ENCODE data around the gene INPP5F. TPM values are rescaled to one million over a fixed set of nuclear protein-coding genes. Genes with fewer than 3 reads are reported as not detected.
A peak's percentile ranks its signal among the peaks of the same experiment; 100 is the strongest.

INPP5F gene
- total and polyA plus RNA-seq, 10 of the 15 experiments (the other 5 are each of a cell fraction or from before 2014, with no cell fraction given): 6.0 to 49.3 (median 34.3) TPM

- no TSS peak for BruUV-seq (replicated peaks)
- no peaks in the 10 kb centered on the region for H3K27me3 ChIP-seq (replicated peaks in 1 of 2; ENCODE audit: control insufficient read depth in 2 of 2, insufficient read depth in 2 of 2, low read length in 1 of 2)
- H3K4me1 ChIP-seq (ENCODE audit: control insufficient read depth, insufficient read depth, low read length): peaks cover 14% of the 10 kb centered on the region
- FAIRE-seq: peak; percentile 72
- H3K4me3 ChIP-seq: no peak overlapping the region
- no peaks in the 10 kb centered on the region for H4K20me1 ChIP-seq (ENCODE audit: control insufficient read depth, insufficient read depth)
- no peaks in the 10 kb centered on the region for H3K79me2 ChIP-seq (ENCODE audit: control insufficient read depth, insufficient read depth, low read length)
- DNase-seq (ENCODE audit: low read depth, low spot score): peak; percentile 54
- WGBS (ENCODE audit: insufficient coverage, insufficient replicate concordance, low lambda C conversion rate, missing lambda C conversion rate): 3% methylated on average over 7 of the region's 7 CpGs
- peak overlapping the region; percentile 7; the same call in 1 of the 2 replicates for H3K27ac ChIP-seq (ENCODE audit: control insufficient read depth, insufficient read depth)
- no peak overlapping the region for H2AFZ ChIP-seq (ENCODE audit: control insufficient read depth, low read depth, low read length)
- H3K4me2 ChIP-seq (ENCODE audit: control insufficient read depth, insufficient read depth): peak overlapping the region; percentile 56
- no peak overlapping the region for H3K9ac ChIP-seq (ENCODE audit: control insufficient read depth, insufficient read depth, low read length)
- ChIA-PET POLR2A (interaction anchor here (1.0 to 2.2 kb wide), 5 partner anchors 16 to 80 kb away, joined by 3 to 16 read pairs (median 3); no protein-coding TSS in a partner anchor), SMC1A (ENCODE audit: uncharacterized antibody, unreplicated experiment) (interaction anchor here (0.8 to 3.4 kb wide), 11 partner anchors 13 to 187 kb away, joined by 3 to 25 read pairs (median 4); no protein-coding TSS in a partner anchor), RAD21 (ENCODE audit: unreplicated experiment) (interaction anchor here (0.9 to 2.1 kb wide), 7 partner anchors 16 to 97 kb away, joined by 3 to 8 read pairs (median 4); no protein-coding TSS in a partner anchor), CTCF (interaction anchor here (0.6 to 3.4 kb wide), 8 partner anchors 18 to 80 kb away, joined by 3 to 20 read pairs (median 4); no protein-coding TSS in a partner anchor)
- ATAC-seq: peak; percentile 91
- H3K36me3 ChIP-seq (ENCODE audit: control insufficient read depth in 2 of 2, insufficient read depth in 2 of 2, low read length in 1 of 2): no peaks in the 10 kb centered on the region; a peak in 2 of 4 replicates
- intact Hi-C loops (cut with micrococcal nuclease; ENCODE audit: unreplicated experiment) (loop anchor here (2.0 kb wide), 1 partner anchor 80 kb away; no protein-coding TSS in a partner anchor), in situ Hi-C loops (cut with MboI) (no loop called here)
- H3K9me3 ChIP-seq (replicated peaks; ENCODE audit: control insufficient read depth, insufficient read depth, low read length): no peaks in the 10 kb centered on the region
- peak; percentile 49; the same call in 1 of the 2 replicates for TF ChIP-seq BMI1 (IDR thresholded peaks at IDR 0.05; ENCODE audit: borderline replicate concordance)
- peak; percentile 90 for TF ChIP-seq ATF7 (IDR thresholded peaks at IDR 0.05; ENCODE audit: low read depth)
- TF ChIP-seq TCF7 (IDR thresholded peaks at IDR 0.05; ENCODE audit: borderline replicate concordance): no peak; the same call in 1 of the 2 replicates
- 0 out of 2 replicates have a peak, but pooled peaks have one; percentile 34 for TF ChIP-seq PAX5 (IDR thresholded peaks at IDR 0.05; ENCODE audit: borderline replicate concordance, low read depth, low read length)
- TF ChIP-seq MTA2 (IDR thresholded peaks at IDR 0.05; ENCODE audit: low read depth): peak; percentile 96
- TF ChIP-seq JUNB (IDR thresholded peaks at IDR 0.05): peak; percentile 45; the same call in 1 of the 2 replicates
- 0 out of 2 replicates have a peak, but pooled peaks have one; percentile 28 for TF ChIP-seq ZNF592 (IDR thresholded peaks at IDR 0.05)
- TF ChIP-seq SIX5 (IDR thresholded peaks at IDR 0.05; ENCODE audit: low read depth, low read length, severe bottlenecking): no peak
- no peak for TF ChIP-seq CHD4 (IDR thresholded peaks at IDR 0.05)
- TF ChIP-seq ZNF384 (IDR thresholded peaks at IDR 0.05; ENCODE audit: borderline replicate concordance, low read depth, low read length): peak; percentile 58; the same call in 1 of the 2 replicates
- TF ChIP-seq EED (IDR thresholded peaks at IDR 0.05; ENCODE audit: low read depth): peak; percentile 74
- peak; percentile 69; the same call in 1 of the 2 replicates for TF ChIP-seq ATF2 (IDR thresholded peaks at IDR 0.05; ENCODE audit: low read length)
- peak; percentile 69; the same call in 1 of the 2 replicates for TF ChIP-seq CBFB (IDR thresholded peaks at IDR 0.05; ENCODE audit: low read depth)
- TF ChIP-seq PKNOX1 (IDR thresholded peaks at IDR 0.05): peak; percentile 35; the same call in 1 of the 2 replicates
- peak; percentile 93 for TF ChIP-seq SPI1 (IDR thresholded peaks at IDR 0.05; ENCODE audit: borderline replicate concordance, insufficient read depth, low read depth, low read length)
Measured at GRCh38 chr10:119784340-119785067, 58.7 kb downstream of the INPP5F start.
